Keratinocyte (primary cell): Measurements from ENCODE around the gene MEGF10.

ENCODE experiments used
- CTCF ChIP-seq, 3 experiments: IDR thresholded peaks in 1 of 3; conservative IDR thresholded peaks in 1 of 3; optimal IDR thresholded peaks in 1 of 3; 2 replicates in 2 of 3; 3 replicates in 1 of 3; pipeline versions ENCODE3 to v1.5.1; 2011; ENCODE audit warnings: low read length in 3 of 3, mild to moderate bottlenecking in 3 of 3, moderate library complexity in 2 of 3, control low read depth in 1 of 3, inconsistent platforms in 1 of 3; ENCODE audit not compliant: insufficient read depth in 2 of 3; ENCODE audit errors: extremely low read depth in 1 of 3
- EZH2 ChIP-seq: IDR thresholded peaks from one replicate; pipeline ENCODE4 v1.6.1; 2012; ENCODE audit warnings: inconsistent platforms, mild to moderate bottlenecking, low read length, moderate library complexity

- TF ChIP-seq CTCF (optimal IDR thresholded peaks at IDR 0.05 in 1 of 3, IDR thresholded peaks at IDR 0.05 in 1 of 3, conservative IDR thresholded peaks at IDR 0.05 in 1 of 3; ENCODE audit: extremely low read depth in 1 of 3, insufficient read depth in 2 of 3, low read length in 3 of 3) = no peak
- no peak for TF ChIP-seq EZH2
These were observed 16.1 kb downstream of the MEGF10 start for GRCh38 chr5:127306647-127307046.
